ENCODE results near the gene MYH9.

The MYH9 gene

GRCh38 chr22:36369004-36369921 is 18.5 kb downstream of the MYH9 start:
- in situ Hi-C loops (cut with MboI; ENCODE audit: low sequenced_read_pairs), result no loop called here

GRCh38 chr22:36368359-36368983 is 19.3 kb downstream of the MYH9 start:
- in situ Hi-C loops (cut with MboI; ENCODE audit: low sequenced_read_pairs), result no loop called here

GRCh38 chr22:36367479-36367878 is 20.3 kb downstream of the MYH9 start:
- in situ Hi-C loops (cut with MboI; ENCODE audit: low sequenced_read_pairs), result no loop called here

GRCh38 chr22:36367066-36367465 is 20.7 kb downstream of the MYH9 start:
- in situ Hi-C loops (cut with MboI; ENCODE audit: low sequenced_read_pairs), result no loop called here

- in situ Hi-C loops (cut with MboI; ENCODE audit: low sequenced_read_pairs), result no loop called here
Measured at GRCh38 chr22:36366291-36366708, 21.5 kb downstream of the MYH9 start.

GRCh38 chr22:36365020-36365411 is 22.8 kb downstream of the MYH9 start:
- in situ Hi-C loops (cut with MboI; ENCODE audit: low sequenced_read_pairs), result no loop called here

- in situ Hi-C loops (cut with MboI; ENCODE audit: low sequenced_read_pairs), result no loop called here
Measured at GRCh38 chr22:36364255-36365019, 23.3 kb downstream of the MYH9 start.

GRCh38 chr22:36363349-36363981 is 24.3 kb downstream of the MYH9 start:
- in situ Hi-C loops (cut with MboI; ENCODE audit: low sequenced_read_pairs), result no loop called here

- in situ Hi-C loops (cut with MboI; ENCODE audit: low sequenced_read_pairs), result no loop called here
Measured at GRCh38 chr22:36362932-36363331, 24.8 kb downstream of the MYH9 start.

GRCh38 chr22:36362075-36362474 is 25.7 kb downstream of the MYH9 start:
- in situ Hi-C loops (cut with MboI; ENCODE audit: low sequenced_read_pairs), result no loop called here

- in situ Hi-C loops (cut with MboI; ENCODE audit: low sequenced_read_pairs), result no loop called here
Measured at GRCh38 chr22:36360871-36361383, 26.8 kb downstream of the MYH9 start.

GRCh38 chr22:36360011-36360410 is 27.8 kb downstream of the MYH9 start:
- in situ Hi-C loops (cut with MboI; ENCODE audit: low sequenced_read_pairs), result no loop called here

GRCh38 chr22:36359470-36359996 is 28.2 kb downstream of the MYH9 start:
- in situ Hi-C loops (cut with MboI; ENCODE audit: low sequenced_read_pairs), result no loop called here

- in situ Hi-C loops (cut with MboI; ENCODE audit: low sequenced_read_pairs), result no loop called here
Measured at GRCh38 chr22:36358533-36359469, 29.0 kb downstream of the MYH9 start.

- in situ Hi-C loops (cut with MboI; ENCODE audit: low sequenced_read_pairs), result no loop called here
Measured at GRCh38 chr22:36356708-36357624, 30.8 kb downstream of the MYH9 start.

GRCh38 chr22:36355894-36356293 is 31.9 kb downstream of the MYH9 start:
- in situ Hi-C loops (cut with MboI; ENCODE audit: low sequenced_read_pairs), result no loop called here

GRCh38 chr22:36355362-36355761 is 32.4 kb downstream of the MYH9 start:
- in situ Hi-C loops (cut with MboI; ENCODE audit: low sequenced_read_pairs), result no loop called here

GRCh38 chr22:36352803-36353507 is 34.8 kb downstream of the MYH9 start:
- in situ Hi-C loops (cut with MboI; ENCODE audit: low sequenced_read_pairs), result no loop called here

All from hTERT RPE-1 (cell line).